AG04450 (cell line): ENCODE data around the gene ARL14. TPM values are rescaled to one million over a fixed set of nuclear protein-coding genes. Genes with fewer than 3 reads are reported as not detected.

Source experiments
- CTCF ChIA-PET: fragments of 300-600, 350-600 bp; formaldehyde crosslinking; extraction: SDS; loops from one replicate; lab custom pipeline; 2022; ENCODE audit warnings: antibody characterized with exemption, inconsistent platforms; lab: Charles Lee
- POLR2A ChIA-PET: fragments of 350-600 bp; formaldehyde crosslinking; extraction: SDS; loops from one replicate; lab custom pipeline; 2021; ENCODE audit warnings: antibody characterized with exemption, inconsistent platforms; lab: Yijun Ruan, JAX
- DNase-seq: peaks from one replicate; pipeline ENCODE4 v3.0.0-alpha.2; 2011; ENCODE audit warnings: low read depth, low spot score
- H3K27ac ChIP-seq: one replicate; pipeline ENCODE4 v1.5.1; 2012; ENCODE audit warnings: low read depth, low read length, control low read depth
- H3K27me3 ChIP-seq: one replicate; pipeline ENCODE4 v1.6.0; 2012; ENCODE audit warnings: low read length; ENCODE audit not compliant: control insufficient read depth, insufficient read depth
- H3K4me3 ChIP-seq: 2 replicates; pipeline ENCODE4 v1.5.1; 2011; ENCODE audit warnings: mild to moderate bottlenecking, low read depth, low read length, control low read depth
- H3K9me3 ChIP-seq: 2 replicates; pipeline ENCODE4 v1.5.1; 2012; ENCODE audit warnings: low read length; ENCODE audit not compliant: control insufficient read depth, insufficient read depth
- polyA plus RNA-seq: library from polyadenylated mRNA; depleted of rRNA; stranded (reverse); fragments of >200 nt; gene quantifications from 2 replicates; pipeline ENCODE4 v1.2.3, GENCODE V29; 2011
- TF ChIP-seq, protein P1 (sequence below): IDR thresholded peaks from 2 replicates; pipeline ENCODE4 v1.5.1; 2011; ENCODE audit warnings: low read depth, low read length, control low read depth, inconsistent platforms

The ARL14 gene
- polyA plus RNA-seq, 1 experiment: not detected

DNA sequence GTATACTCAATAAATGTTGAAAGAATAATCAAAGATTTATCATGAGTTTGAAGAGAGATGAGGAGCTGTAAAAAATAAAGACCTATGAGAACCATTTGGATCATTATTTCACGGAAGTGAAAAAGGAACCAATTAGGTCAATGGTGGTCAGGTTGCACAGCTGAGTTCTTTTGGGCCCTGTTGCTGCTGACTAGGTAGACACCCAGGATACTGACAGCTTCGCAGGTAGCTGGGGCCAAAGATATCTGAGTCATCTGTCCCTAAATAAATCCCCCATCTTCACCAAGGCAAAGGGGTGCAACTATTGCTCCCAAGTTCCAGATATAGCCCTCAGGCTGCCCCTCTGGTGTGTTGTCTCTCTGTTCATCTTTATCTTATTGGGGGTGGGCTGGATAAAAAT, 5.0 kb upstream of the ARL14 start:
- DNase-seq: no peak
- ChIA-PET POLR2A (no interaction called here), CTCF (interaction anchor here (1.2 kb wide), 1 partner anchor 15 kb away, joined by 5 read pairs; no protein-coding TSS in a partner anchor)
- TF ChIP-seq, protein P1, sequence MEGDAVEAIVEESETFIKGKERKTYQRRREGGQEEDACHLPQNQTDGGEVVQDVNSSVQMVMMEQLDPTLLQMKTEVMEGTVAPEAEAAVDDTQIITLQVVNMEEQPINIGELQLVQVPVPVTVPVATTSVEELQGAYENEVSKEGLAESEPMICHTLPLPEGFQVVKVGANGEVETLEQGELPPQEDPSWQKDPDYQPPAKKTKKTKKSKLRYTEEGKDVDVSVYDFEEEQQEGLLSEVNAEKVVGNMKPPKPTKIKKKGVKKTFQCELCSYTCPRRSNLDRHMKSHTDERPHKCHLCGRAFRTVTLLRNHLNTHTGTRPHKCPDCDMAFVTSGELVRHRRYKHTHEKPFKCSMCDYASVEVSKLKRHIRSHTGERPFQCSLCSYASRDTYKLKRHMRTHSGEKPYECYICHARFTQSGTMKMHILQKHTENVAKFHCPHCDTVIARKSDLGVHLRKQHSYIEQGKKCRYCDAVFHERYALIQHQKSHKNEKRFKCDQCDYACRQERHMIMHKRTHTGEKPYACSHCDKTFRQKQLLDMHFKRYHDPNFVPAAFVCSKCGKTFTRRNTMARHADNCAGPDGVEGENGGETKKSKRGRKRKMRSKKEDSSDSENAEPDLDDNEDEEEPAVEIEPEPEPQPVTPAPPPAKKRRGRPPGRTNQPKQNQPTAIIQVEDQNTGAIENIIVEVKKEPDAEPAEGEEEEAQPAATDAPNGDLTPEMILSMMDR: no peak
- H3K27ac ChIP-seq: no peak overlapping the region
- H3K9me3 ChIP-seq: no peaks in the 10 kb centered on the region
- H3K4me3 ChIP-seq: no peak overlapping the region
- H3K27me3 ChIP-seq: no peaks in the 10 kb centered on the region

DNA sequence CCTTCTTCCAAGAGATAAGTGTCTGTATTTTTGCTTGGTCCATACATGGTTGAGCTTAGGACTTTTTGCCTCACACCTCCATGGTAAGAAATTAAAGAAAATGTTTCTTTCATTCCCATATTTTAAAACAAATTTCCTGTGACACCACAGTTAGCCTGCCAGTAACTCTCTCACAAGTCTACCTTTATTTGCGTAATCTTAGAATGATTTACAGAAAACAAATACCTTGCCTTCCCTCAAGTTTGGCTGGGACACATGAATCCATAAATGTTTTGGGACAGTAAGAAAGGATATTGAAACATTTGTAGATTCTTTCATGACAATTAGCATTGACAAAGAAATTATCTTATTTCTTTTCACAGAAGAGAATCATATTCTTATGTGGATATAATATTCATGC, 3.8 kb upstream of the ARL14 start:
- no peaks in the 10 kb centered on the region for H3K27me3 ChIP-seq
- DNase-seq: no peak
- ChIA-PET CTCF (interaction anchor here (2.0 kb wide), 1 partner anchor 14 kb away, joined by 10 read pairs; no protein-coding TSS in a partner anchor), POLR2A (no interaction called here)
- H3K27ac ChIP-seq: no peak overlapping the region
- no peaks in the 10 kb centered on the region for H3K9me3 ChIP-seq
- H3K4me3 ChIP-seq: no peak overlapping the region
- TF ChIP-seq, protein P1: no peak

DNA sequence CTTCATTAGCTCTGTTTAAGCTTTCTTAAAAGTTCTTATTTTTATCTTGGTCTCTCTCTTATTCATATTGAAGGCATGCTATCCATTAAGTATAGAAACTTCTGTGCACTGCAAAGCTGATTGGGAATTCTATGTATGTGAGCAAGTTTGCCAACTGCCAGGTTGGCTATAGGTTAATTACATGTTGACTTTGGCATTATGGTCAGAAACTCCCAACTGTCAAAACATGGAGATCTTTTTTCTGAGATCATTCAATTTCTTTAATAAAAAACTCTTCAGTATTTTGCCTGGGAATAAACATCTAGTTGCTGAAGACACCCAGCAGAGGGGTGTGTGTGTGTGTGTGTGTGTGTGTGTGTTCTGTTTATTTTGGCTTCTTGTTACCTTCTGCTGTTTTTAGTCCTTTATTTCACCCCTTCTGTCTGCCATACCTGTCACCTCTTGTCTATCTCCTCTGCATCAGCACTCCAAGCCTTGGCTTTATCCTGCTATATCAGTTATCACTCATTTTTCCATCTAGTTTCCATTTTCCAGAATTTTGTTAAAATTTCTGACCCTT, 1.3 kb upstream of the ARL14 start:
- Histone ChIP-seq H3K9me3 (no peaks in the 10 kb centered on the region), H3K27ac (no peak overlapping the region), H3K27me3 (no peaks in the 10 kb centered on the region), H3K4me3 (no peak overlapping the region)
- POLR2A ChIA-PET: no interaction called here
- no peak for DNase-seq
- CTCF ChIA-PET: interaction anchor here (1.0 kb wide), 1 partner anchor 12 kb away, joined by 8 read pairs; no protein-coding TSS in a partner anchor
- TF ChIP-seq, protein P1: no peak

DNA sequence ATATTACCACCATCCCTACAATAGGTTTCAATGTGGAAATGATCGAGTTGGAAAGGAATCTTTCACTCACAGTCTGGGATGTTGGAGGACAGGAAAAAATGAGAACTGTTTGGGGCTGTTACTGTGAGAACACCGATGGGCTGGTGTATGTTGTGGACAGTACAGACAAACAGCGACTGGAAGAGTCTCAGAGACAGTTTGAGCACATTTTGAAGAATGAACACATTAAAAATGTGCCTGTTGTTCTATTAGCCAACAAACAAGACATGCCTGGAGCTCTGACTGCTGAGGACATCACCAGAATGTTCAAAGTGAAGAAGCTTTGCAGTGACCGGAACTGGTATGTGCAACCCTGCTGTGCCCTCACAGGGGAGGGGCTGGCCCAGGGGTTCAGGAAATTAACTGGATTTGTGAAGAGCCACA, 510 bp downstream of the ARL14 start:
- Histone ChIP-seq H3K4me3 (no peak overlapping the region), H3K27ac (no peak overlapping the region), H3K9me3 (no peaks in the 10 kb centered on the region), H3K27me3 (no peaks in the 10 kb centered on the region)
- DNase-seq: no peak
- TF ChIP-seq, protein P1: no peak
- ChIA-PET POLR2A (no interaction called here), CTCF (interaction anchor here (1.3 to 3.0 kb wide), 2 partner anchors 9 to 13 kb away, joined by 3 to 31 read pairs; no protein-coding TSS in a partner anchor)

DNA sequence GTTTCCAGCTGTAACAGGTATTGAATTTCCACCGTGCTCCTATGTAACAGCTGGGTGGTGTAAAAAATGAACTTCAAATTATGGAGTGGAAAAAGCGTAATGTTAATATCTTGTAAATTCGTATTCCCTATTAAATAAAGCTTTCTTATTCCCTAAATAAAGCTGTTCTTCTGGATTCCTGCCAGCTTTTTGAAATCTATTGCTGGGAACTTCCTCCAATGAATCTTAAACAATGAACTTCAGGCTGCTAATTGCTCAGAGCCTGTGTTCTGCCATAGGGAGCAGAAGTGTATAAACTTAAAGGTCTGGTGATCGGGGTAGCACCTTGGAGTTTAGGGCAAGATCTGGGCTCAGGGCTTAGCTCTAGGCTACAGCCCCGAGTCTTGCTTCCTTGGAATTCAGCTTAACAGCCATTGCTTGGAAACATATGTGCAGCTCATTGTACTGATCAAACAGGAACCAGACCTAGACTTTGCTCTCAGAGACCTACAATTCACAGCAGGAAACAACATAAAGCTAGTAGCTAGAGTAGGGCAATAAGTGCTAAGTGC, 1.4 kb downstream of the ARL14 start:
- Histone ChIP-seq H3K27me3 (no peaks in the 10 kb centered on the region), H3K9me3 (no peaks in the 10 kb centered on the region), H3K27ac (no peak overlapping the region), H3K4me3 (no peak overlapping the region)
- CTCF ChIA-PET: interaction anchor here (1.3 to 3.0 kb wide), 3 partner anchors 9 to 30 kb away, joined by 3 to 31 read pairs (median 5); no protein-coding TSS in a partner anchor
- no peak for DNase-seq
- POLR2A ChIA-PET: interaction anchor here (0.6 kb wide), 1 partner anchor 26 kb away, joined by 3 read pairs; no protein-coding TSS in a partner anchor
- TF ChIP-seq, protein P1: no peak
